ENCODE results near the gene CNTN4.

GRCh38 chr3:2567451-2567850 is 468.8 kb downstream of the CNTN4 start:
- TF ChIP-seq RAD21 (IDR thresholded peaks at IDR 0.05 in 1 of 2, conservative IDR thresholded peaks at IDR 0.05 in 1 of 2; ENCODE audit: low read depth in 2 of 2, low read length in 2 of 2) (no peak), ZNF274 (IDR thresholded peaks at IDR 0.05; ENCODE audit: borderline replicate concordance, extremely low read depth, low read length) (no peak), KDM1A (IDR thresholded peaks at IDR 0.05; ENCODE audit: borderline replicate concordance, low read length) (no peak), CBX8 (IDR thresholded peaks at IDR 0.05; ENCODE audit: borderline replicate concordance, low read depth, low read length) (no peak)
